GM18505 (cell line): ENCODE results near the gene PROSER3.
"Not testable (repeated sequence)": the region's sequence is repeated elsewhere in the genome, so short reads cannot be mapped to it uniquely, and the experiment has no call there.

ENCODE experiments used
- ATAC-seq: cut with Tn5 transposase; IDR thresholded peaks from one replicate; pipeline ENCODE4 v1.9.1; 2021; ENCODE audit not compliant: unreplicated experiment
- POLR2A ChIP-seq: IDR thresholded peaks from 4 replicates; pipeline ENCODE4 v1.6.1; 2011; ENCODE audit warnings: borderline replicate concordance; ENCODE audit not compliant: insufficient read depth, insufficient read length; ENCODE audit errors: extremely low read depth

Gene PROSER3

DNA sequence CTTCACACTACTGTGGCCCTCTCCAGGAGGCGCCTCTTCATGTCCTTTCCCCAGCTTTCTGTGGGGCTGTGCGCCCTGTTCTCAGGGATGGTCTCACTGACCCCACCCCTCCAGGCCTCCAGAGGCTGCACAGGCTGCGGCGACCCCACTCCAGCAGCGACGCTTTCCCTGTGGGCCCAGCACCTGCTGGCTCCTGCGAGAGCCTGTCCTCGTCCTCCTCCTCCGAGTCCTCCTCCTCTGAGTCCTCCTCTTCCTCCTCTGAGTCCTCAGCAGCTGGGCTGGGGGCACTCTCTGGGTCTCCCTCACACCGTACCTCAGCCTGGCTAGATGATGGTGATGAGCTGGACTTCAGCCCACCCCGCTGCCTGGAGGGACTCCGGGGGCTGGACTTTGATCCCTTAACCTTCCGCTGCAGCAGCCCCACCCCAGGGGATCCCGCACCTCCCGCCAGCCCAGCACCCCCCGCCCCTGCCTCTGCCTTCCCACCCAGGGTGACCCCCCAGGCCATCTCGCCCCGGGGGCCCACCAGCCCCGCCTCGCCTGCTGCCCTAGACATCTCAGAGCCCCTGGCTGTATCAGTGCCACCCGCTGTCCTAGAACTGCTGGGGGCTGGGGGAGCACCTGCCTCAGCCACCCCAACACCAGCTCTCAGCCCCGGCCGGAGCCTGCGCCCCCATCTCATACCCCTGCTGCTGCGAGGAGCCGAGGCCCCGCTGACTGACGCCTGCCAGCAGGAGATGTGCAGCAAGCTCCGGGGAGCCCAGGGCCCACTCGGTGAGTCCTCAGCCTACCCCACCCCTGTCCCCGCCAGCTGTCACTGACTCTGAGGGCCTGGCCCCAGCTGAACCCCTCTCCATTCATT lies 28.6 kb downstream of the PROSER3 start:
- no peak for TF ChIP-seq POLR2A
- ATAC-seq = no peak

DNA sequence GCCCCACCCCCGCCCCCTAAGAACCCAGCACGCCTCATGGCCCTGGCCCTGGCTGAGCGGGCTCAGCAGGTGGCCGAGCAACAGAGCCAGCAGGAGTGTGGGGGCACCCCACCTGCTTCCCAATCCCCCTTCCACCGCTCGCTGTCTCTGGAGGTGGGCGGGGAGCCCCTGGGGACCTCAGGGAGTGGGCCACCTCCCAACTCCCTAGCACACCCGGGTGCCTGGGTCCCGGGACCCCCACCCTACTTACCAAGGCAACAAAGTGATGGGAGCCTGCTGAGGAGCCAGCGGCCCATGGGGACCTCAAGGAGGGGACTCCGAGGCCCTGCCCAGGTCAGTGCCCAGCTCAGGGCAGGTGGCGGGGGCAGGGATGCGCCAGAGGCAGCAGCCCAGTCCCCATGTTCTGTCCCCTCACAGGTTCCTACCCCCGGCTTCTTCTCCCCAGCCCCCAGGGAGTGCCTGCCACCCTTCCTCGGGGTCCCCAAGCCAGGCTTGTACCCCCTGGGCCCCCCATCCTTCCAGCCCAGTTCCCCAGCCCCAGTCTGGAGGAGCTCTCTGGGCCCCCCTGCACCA lies 29.3 kb downstream of the PROSER3 start:
- ATAC-seq = no peak
- no peak for TF ChIP-seq POLR2A

DNA sequence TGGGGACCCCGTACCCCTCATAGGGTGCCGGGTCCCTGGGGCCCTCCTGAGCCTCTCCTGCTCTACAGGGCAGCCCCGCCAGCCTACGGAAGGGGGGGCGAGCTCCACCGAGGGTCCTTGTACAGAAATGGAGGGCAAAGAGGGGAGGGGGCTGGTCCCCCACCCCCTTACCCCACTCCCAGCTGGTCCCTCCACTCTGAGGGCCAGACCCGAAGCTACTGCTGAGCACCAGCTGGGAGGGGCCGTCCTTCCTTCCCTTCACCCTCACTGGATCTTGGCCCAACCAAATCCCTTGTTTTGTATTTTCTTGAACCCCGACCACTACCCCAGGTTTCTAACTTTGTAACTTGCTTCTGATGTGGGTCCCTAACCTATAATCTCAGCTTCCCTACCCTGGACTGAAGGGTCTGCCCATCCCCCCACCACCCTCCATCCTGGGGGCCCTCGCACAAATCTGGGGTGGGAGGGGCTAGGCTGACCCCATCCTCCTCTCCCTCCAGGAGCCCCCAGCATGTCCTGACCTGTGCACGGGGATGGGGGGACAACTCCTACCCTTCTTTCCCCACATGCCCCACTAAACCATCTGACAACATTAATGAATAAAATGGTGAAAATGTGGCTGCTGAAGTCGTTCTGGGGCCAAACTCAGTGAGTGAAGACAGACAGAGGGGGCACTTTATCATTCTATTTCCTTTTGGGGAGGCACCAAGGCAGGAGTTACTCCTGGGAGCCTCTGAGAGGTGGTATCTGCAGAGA lies 30.4 kb downstream of the PROSER3 start:
- TF ChIP-seq POLR2A = no peak

DNA sequence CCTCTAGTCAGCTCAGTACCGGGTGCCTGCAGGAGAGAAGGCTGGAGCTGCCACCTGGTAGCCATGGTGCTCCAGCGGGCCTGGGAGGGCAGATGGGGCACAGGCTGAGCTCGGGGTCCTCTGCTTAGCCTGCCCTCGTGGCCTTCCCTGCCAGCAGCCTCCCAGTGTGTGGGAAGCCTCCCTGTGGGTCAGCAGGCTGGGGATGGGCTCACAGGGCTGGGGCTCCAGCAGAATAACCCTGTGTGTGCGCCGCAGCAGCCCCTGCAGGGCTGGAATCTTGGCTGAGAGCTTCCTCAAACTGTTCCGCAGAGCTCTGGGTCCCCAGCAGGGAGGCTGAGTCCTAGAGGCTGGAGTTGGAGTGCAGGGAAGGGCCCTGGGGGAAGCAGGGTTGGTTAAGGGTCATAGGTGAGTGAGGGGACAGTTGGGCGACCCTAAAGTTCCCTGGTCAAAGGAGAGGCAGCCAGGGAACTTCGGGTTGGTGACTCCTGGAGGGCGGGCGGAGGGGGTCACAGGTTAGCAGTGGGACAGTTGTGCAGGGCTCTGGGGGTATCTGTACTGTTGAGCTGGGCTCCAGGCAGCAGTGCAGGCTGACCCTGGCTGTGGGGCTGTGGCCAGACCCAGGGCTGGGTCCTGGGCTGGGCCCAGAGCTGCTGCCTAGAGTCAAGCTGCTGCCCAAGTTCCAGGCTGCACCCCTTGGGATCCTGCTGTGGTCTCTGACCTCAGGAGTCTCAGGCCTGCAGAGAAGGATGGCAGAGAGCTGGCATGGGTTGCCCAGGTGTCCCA lies 31.4 kb downstream of the PROSER3 start:
- TF ChIP-seq POLR2A = no peak
- no peak for ATAC-seq

More for the DNA sequence above, 30.4 kb downstream of the PROSER3 start:
- ATAC-seq = no peak

DNA sequence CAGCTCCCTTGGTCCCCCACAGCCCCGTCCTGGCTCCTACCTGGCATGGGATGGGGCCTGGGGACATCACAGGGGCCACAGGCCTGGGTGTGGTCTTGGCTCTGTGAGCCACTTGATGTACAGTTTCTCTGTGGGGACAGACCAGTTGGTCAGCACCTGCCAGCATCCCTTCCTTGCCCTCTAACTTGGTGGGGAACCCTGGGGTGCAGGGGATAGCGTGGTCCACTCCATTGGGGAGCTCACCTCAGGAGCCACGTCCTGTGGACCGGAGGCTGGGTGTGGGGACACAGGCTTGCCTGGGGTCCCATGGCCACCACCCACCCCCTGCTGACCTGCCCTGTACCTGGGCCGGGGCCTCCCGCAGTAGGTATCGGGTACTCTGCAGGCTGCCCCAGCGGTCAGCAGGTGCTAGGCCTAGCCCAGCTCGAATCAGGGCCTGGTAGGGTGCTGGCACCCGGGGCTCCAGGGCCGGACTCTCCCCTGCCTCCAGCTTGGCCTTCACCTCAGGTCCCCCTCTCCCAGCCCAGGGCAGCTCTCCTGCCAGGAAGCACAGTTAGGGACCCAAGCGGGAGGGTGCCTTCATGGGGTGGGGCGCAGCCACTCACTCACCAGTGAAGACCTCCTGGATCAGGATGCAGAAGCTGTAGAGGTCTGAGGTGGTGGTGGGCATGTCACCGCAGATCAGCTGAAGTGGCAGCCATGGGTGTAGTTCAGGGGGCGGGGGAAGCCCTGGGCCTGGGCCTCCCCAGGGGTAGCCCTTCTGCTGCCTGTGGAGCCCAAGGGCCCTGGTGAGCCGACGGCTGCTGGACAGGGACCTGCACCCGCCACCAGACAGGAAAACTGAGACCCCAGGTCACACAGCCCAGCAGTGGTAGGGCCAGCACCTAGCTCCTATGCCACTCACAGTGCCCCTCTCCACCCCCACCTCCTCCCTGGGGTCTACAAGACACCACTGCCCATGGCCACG lies 32.3 kb downstream of the PROSER3 start:
- no peak for TF ChIP-seq POLR2A
- no peak for ATAC-seq

DNA sequence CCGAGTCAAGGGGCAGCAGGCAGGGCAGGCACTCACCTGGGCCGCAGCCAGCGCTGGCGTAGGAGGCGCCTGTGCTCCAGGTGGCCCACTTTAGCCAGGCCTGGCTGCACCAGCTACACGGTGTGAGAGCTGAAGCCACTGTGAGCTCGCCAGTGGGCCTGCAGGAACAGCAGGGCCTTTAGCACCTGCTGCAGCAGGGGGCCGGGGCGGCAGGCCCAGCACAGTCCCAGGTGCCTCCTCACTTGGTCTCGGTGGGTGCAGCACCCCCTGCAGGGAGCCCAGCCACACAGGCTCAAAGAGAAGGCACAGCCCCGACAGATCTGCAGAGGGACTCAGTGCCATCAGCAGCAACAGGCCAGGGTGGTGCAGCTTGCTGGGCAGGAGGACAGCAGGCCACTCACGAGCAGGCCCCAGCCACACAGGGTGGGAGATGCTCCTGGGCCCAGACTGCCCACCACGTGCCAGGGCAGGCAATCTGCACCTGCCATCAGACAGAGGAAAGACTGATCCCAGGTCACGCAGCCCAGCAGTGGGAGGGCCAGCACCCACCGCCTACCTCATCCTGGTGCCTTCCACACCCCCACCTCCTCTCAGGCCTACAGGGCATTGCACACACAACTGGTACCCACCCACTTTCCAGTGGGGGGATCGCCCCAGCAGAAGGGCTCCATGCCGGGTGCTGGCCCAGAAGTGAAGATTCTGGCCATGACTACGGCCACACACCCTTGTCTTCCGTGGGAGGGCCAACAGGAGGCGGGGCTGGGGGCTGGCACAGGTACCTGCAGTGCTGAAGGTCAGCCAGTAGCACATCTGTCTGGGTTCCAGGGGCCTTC lies 33.2 kb downstream of the PROSER3 start:
- no peak for TF ChIP-seq POLR2A
- no peak for ATAC-seq

DNA sequence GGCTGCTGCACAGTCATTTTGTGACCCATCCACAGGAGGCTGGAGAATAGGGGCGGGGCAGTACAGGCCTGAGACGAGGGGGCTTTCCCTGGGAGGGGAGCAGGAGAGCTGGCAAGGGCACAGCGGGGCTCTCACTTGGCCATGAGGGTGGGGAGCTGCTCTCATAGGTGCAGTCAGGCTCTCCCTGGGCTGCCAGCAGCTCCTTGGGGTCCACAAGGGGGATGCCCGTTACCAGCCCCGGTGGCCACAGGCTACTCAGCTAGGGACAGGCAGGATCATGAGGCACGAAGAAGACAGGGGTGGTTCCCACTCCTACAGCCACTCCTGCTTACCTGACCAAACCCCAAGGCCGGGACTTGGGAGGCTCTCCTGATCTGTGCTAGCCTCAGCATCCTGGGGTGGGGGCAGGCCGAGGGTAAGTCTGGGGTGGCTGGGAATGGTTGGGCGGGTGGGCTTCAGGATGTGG lies 33.9 kb downstream of the PROSER3 start:
- no peak for TF ChIP-seq POLR2A
- no peak for ATAC-seq

DNA sequence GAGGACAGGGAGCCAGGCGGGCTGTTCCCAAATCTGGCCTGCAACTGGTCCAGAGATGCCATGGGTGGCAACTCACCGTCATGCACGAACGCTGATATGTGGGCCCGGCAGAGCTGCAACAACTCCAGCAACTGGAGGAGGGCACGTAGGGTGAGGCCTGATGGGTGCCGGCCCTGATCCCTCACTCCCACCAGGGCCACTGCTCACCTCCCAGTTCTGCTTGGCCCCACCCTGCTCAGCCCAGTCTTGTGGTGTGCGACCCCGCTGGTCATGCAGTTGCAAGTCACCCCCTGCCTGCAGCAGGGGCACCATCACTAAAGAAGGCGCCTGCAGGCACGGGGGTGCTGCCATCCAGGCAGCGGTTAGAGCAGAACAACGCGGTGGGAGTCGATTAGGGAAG lies 34.3 kb downstream of the PROSER3 start:
- no peak for TF ChIP-seq POLR2A

DNA sequence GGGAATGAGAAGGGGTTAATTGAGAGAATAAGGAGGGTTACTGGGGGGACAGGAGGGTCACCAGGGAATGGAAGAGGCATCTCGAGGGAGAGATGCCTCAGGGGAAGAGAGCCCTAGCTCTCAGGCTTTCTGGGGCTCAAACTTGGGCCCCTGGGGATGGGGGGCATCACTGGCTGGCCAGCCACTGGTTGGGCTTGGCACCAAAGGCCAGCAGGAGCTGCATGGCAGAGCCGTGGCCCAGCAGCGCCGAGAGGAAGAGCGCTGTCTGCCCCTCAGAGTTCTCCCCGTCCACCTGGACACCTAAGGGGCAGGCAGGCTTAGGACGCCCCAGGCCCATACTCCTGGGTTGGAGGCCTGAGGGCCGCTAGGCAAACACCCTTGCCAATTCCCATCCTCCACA lies 34.9 kb downstream of the PROSER3 start:
- no peak for ATAC-seq
- no peak for TF ChIP-seq POLR2A

More for the DNA sequence above, 34.3 kb downstream of the PROSER3 start:
- ATAC-seq = no peak

DNA sequence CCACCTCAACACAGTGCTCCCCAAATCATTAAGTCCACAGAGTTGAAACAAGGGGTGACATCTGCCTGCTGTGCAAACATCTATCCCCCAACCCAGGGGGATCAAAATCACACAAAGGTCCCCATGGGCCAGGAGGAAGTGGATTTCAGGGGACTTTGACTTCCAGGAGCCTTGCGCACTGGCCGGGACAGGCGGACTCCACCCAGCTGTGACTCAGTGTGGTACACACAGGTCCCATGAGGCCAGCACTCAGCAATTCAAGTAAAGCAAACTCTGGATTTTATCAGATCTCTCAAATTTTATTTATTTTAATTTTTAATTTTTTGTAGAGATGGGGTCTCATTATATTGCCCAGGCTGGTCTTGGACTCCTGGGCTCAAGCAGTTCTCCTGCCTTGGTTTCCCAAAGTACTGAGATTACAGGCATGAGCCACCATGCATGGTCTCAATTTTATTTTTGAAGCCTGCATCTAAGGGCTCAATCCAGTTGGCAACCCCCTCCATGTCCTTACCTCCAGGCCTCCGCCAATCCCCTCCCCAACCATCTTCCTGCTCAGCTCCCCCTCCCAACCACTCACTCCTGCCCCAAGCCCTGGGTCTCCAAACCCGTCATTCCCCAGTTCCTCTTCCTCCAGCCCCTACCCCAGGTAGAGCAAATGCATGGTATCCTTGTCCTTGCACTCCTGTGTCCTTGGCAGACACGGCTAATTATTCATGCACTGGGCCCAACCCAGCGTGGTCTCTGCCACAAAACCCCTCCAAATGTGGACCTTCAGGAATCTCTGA lies 35.6 kb downstream of the PROSER3 start:
- TF ChIP-seq POLR2A = no peak

DNA sequence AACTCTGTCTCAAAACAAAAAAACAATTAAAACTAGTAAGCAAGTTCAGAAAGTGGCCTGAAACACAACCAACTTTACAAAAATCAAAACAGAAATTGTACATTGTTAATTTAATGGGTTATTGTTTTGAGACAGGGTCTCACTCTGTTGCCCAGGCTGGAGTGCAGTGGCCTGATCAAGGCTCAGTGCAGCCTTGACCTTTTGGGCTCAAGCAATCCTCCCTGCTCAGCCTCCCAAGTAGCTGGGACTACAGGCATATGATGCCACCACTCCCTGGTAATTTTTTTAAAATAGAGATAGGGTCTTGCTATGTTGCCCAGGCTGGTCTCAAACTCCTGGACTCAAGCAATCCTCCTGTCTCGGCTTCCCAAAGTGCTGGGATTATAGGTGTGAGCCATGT lies 37.6 kb downstream of the PROSER3 start:
- not testable (repeated sequence) for ATAC-seq

More for the DNA sequence above, 35.6 kb downstream of the PROSER3 start:
- ATAC-seq = no peak
